HG03097 (cell line): ENCODE measurements around the gene BMP6.

Experiments
- ATAC-seq: cut with Tn5 transposase; IDR thresholded peaks from one replicate; pipeline ENCODE4 v1.9.1; 2021; ENCODE audit not compliant: unreplicated experiment, low FRiP score

BMP6 gene

DNA sequence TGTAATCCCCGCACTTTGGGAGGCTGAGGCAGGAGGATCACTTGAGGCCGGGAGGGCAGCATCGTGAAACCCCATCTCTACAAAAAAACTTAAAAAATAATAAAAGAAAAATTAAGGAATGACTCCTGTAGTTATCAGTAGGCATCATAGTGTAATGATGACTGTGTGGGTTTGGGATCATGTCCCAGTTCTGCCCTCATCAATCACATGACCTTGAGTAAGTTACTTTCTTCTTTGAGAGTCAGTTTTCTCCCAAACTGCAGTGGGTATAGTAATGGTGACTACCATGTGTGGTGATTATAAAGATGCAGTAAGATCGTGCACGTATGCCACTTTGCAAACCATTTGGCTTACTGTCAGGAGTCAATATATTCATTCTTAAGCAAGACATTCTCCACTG is 95.5 kb downstream of the BMP6 start:
- ATAC-seq, result no peak

- ATAC-seq, result no peak
These were observed 97.7 kb downstream of the BMP6 start for GRCh38 chr6:7823552-7823951.

GRCh38 chr6:7825986-7826385 is 100.1 kb downstream of the BMP6 start:
- no peak for ATAC-seq

GRCh38 chr6:7827142-7827541 is 101.2 kb downstream of the BMP6 start:
- no peak for ATAC-seq

DNA sequence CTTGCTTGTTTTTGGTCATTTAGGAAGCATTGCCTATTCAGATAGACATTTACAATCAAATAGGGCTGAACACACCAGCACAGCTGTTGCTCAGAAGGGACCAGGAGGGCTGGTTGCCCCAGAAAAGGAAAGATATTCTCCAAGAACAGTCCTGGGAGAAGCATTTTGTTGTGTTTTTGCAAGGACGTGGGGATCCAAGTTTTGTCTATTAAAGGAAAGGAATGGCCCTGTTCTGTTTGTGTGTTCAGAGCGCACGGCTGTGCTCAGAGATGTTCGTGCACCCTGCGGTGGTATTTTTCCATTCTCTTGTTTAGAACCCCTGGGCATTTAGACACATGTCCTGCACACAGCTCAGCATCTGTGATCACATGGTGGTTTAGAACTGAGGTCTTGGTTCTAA is 102.2 kb downstream of the BMP6 start:
- ATAC-seq, result no peak

DNA sequence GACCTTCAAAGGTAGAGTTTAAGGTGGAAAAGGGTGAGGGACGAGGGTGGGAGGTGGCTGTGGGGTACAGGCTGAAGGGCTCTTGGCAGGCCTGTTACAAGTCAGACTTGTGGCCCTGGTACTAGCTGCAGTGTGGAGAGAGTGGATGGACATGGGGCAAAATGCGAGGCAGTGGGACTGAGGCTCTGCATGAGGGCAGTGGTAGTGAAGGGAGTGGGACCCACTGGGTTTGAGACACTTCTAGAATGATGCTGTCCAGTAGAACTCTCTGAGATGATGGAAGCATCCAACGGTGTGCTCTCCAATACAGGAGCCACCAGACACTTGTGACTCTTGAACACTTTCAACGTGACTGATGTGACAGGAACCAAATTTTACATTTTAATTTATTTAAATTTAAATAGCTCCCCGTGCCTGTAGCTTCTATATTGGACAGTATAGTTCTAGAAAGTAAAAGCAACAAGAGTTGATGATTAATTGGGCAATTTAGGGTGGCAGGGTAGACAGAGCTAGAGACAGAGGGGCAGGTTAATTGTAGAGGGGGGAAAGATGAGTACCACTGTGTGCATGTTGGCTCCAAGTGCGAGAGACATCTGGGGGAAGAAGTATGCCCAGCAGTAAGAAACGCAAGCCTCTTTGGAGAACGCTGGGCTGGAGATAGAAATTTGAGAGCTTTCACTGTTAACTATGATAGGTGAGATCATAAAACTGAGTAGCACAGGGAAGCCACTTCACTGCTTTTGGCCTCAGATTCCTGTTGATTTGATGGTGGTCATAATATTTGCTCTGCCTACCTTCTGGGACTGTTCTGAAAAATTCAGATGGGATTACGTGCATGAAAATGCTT is 107.2 kb downstream of the BMP6 start:
- ATAC-seq, result no peak

GRCh38 chr6:7833751-7834070 is 107.8 kb downstream of the BMP6 start:
- ATAC-seq, result no peak

GRCh38 chr6:7836371-7837026 is 110.6 kb downstream of the BMP6 start:
- no peak for ATAC-seq

DNA sequence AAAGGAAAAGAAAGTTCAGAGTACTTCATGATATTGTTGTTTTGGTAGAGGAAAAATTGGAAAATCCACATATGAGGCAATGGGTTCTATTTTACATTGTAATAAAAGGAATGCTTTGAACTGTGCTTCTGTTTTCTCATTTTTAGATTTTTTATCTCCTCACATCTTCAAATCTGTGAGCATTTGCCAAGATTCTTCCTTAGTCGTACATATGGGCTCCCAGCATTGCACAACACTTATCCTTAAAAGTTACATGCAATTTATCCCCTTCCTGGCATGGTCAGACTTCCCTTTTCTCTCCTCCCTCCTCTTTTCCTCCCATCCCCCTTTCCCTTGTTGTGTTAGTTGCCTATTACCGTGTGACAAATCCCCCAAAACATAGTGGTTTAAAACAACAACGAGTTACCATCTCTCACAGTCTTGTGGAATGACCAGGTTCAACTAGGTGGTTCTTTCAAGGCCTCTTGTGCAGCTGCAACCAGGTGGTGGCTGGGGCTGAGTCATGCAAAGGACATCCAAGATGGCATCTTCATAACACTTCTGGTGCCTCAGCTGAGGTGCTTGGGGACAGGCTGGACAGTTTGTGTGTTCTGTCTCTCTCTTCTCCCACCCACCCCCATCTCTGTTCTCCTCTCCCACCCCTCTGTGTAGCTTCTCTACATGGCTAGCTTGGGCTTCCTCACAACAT is 116.0 kb downstream of the BMP6 start:
- ATAC-seq, result no peak

GRCh38 chr6:7846966-7847818 is 121.3 kb downstream of the BMP6 start:
- no peak for ATAC-seq

- ATAC-seq, result no peak
These were observed 122.3 kb downstream of the BMP6 start for GRCh38 chr6:7848229-7848628.

GRCh38 chr6:7851780-7852179 is 125.9 kb downstream of the BMP6 start:
- no peak for ATAC-seq

GRCh38 chr6:7859591-7859990 is 133.7 kb downstream of the BMP6 start:
- ATAC-seq, result no peak

DNA sequence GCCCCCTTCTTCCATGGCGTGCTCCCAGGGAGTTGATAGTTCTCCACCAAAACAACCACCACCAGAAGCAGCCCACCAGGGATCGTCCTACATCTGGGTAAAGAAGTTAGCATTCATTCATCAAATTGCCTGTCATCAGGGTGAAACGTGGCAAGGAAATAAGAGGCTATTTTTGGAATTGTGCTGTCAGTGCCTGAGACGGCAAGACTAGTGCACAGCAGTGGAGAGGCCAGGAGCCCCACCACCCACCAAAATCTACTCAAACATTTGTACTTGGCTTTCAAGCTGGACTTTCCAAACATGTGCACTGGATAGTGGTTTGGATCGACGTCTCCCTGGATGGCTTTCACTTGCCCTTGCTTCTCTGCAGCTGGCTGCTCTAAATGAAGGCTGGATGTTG is 139.9 kb downstream of the BMP6 start:
- ATAC-seq, result no peak

GRCh38 chr6:7866526-7866925 is 140.6 kb downstream of the BMP6 start:
- no peak for ATAC-seq

DNA sequence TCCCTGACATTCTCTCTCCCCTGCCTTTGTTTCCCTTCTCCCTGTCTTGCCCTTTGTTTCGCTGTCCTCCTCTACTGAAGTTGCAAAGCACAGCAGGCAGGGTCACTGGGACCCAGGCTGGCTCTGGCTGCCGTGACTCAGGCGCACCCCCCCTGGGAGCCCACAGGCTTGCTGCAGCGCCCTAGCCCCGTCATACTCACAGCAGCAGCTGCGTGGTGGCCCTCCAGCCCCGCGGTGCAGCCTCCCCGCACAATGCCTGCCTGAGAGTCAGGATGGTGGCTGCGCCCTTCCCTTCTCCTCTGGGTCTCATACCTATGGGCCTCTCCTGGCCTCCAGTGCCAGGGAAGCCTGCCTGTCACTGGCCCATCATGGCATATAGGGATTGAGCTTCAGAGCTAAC is 143.0 kb downstream of the BMP6 start:
- no peak for ATAC-seq

DNA sequence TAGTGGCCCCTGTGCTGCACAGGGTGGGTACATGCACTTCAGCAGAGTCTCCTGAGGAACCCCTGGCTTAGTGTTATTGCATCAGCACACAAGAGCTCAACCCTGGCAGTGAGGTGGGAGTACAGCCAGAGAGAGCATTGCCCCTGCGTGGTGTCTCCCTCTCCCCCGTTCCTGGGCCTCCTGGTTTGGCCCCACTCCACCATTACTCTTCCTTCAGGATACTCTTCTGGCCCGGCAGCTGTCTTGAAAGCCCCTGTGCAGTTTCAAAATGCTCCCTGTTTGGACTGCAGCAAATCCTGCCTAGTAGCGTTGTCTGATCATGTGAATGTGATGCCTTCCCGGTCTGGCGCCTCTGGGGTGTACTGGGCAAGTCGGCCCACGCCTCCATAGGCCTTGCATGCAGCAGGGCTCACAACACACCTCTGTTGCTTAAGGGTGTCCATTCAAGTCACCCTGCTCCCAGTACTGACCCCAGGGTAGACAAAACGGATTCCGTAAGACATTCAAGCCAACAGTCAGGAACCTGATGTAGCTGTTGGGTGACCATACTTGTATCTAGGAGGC is 152.6 kb downstream of the BMP6 start:
- no peak for ATAC-seq

DNA sequence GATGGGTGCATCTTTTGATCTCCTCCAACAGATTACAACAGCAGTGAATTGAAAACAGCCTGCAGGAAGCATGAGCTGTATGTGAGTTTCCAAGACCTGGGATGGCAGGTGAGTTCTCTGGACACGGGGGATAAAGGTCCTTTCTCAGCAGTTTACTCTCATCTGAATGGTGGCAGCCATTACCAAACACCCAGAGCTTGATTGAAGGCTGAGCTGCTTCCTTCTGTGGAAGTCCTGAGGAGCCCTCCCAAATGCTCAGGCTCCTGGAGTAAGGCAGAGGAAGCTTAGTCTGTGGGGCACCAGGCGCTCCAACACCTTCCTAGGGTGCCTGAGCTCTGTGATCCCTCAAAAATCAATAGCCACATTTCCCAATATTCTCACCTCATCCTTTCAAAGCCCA is 153.1 kb downstream of the BMP6 start:
- ATAC-seq, result no peak

DNA sequence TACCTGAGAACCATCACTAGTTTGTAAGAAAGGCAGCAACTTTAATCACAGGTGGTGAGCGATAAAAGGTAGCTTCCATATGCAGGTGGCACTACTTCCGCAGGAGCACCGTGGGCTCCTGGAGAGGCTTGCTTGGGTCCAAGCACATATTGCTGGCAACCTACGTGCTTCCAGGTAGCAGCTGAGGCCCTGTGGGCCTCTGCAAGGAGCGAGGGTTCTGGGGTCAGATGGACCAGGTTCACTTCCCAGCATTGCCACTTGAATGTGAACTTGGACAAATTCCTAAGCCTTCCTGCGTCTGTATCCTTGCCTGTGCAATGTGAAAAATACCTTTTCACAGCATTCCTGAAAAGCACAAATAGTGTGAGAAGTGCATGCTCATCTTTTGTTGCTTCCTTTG is 153.7 kb downstream of the BMP6 start:
- ATAC-seq, result no peak

DNA sequence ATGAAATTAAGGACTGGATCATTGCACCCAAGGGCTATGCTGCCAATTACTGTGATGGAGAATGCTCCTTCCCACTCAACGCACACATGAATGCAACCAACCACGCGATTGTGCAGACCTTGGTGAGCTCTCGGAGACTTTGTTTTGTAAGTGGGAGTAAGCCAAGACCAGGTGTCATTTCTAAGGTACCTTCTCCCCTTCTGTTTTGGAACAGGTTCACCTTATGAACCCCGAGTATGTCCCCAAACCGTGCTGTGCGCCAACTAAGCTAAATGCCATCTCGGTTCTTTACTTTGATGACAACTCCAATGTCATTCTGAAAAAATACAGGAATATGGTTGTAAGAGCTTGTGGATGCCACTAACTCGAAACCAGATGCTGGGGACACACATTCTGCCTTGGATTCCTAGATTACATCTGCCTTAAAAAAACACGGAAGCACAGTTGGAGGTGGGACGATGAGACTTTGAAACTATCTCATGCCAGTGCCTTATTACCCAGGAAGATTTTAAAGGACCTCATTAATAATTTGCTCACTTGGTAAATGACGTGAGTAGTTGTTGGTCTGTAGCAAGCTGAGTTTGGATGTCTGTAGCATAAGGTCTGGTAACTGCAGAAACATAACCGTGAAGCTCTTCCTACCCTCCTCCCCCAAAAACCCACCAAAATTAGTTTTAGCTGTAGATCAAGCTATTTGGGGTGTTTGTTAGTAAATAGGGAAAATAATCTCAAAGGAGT is 154.2 kb downstream of the BMP6 start:
- no peak for ATAC-seq
